IMR-90 (cell line): Measurements from ENCODE around the gene PKHD1. TPM values are rescaled to one million over a fixed set of nuclear protein-coding genes. Genes with fewer than 3 reads are reported as not detected.

ENCODE experiments used
- ATAC-seq: fragments of 200-7000 bp; cut with Tn5 transposase; 2 replicates; pipeline ENCODE4 v1.9.1; 2020; ENCODE audit warnings: low read depth, mild to moderate bottlenecking, moderate library complexity
- BruUV-seq: library from RNA; stranded (reverse); fragments of 400-500 nt; replicated peaks from 2 replicates; lab custom pipeline; 2021; lab: Mats Ljungman, UMichigan
- CTCF ChIA-PET: fragments of 300-600 bp; formaldehyde crosslinking; extraction: SDS; loops from one replicate; lab custom pipeline; 2021; ENCODE audit warnings: antibody characterized with exemption; lab: Yijun Ruan, JAX
- POLR2A ChIA-PET: fragments of 300-600 bp; sonication (Branson Sonifier 250); formaldehyde crosslinking; loops from one replicate; lab custom pipeline; 2022; ENCODE audit warnings: antibody characterized with exemption; ENCODE audit not compliant: unreplicated experiment; lab: Charles Lee
- DNase-seq: peaks from one replicate; pipeline ENCODE4 v3.0.0; 2013
- H2AFZ ChIP-seq: replicated peaks from 2 replicates; pipeline ENCODE3; 2013; ENCODE audit warnings: low read length, mild to moderate bottlenecking; ENCODE audit not compliant: poor library complexity
- H2AK5ac ChIP-seq: 2 replicates; pipeline ENCODE4 v1.6.1; 2013; ENCODE audit warnings: low read depth, low read length, inconsistent platforms
- H2AK9ac ChIP-seq: replicated peaks from 2 replicates; pipeline ENCODE3; 2013; ENCODE audit warnings: mild to moderate bottlenecking, low read depth, low read length, moderate library complexity; ENCODE audit not compliant: poor library complexity
- H2BK120ac ChIP-seq: 2 replicates; pipeline ENCODE4 v1.6.1; 2013; ENCODE audit warnings: low read depth, low read length, inconsistent platforms
- H2BK15ac ChIP-seq: 3 replicates; pipeline ENCODE4 v1.6.1; 2013; ENCODE audit warnings: low read depth, low read length, inconsistent platforms
- H2BK20ac ChIP-seq: 2 replicates; pipeline ENCODE4 v1.6.1; 2013; ENCODE audit warnings: low read depth, mild to moderate bottlenecking, inconsistent platforms, low read length, moderate library complexity
- H2BK5ac ChIP-seq: 2 replicates; pipeline ENCODE4 v1.6.1; 2013; ENCODE audit warnings: mild to moderate bottlenecking, low read depth, low read length, inconsistent platforms; ENCODE audit not compliant: poor library complexity, severe bottlenecking
- H3K14ac ChIP-seq: replicated peaks from 2 replicates; pipeline ENCODE4 v1.6.1; 2013; ENCODE audit warnings: low read depth, low read length, inconsistent platforms
- H3K18ac ChIP-seq: 2 replicates; pipeline ENCODE4 v1.6.1; 2013; ENCODE audit warnings: low read depth, low read length, control low read depth
- H3K23ac ChIP-seq: 2 replicates; pipeline ENCODE4 v1.6.1; 2013; ENCODE audit warnings: low read depth, low read length, inconsistent platforms
- H3K27ac ChIP-seq: 2 replicates; pipeline ENCODE4 v1.5.1; 2013; ENCODE audit warnings: mild to moderate bottlenecking, control low read depth, low read length; ENCODE audit not compliant: insufficient read depth
- H3K27me3 ChIP-seq: 2 replicates; pipeline ENCODE4 v1.6.1; 2013; ENCODE audit warnings: low read length; ENCODE audit not compliant: control insufficient read depth, insufficient read depth
- H3K36me3 ChIP-seq: 2 replicates; pipeline ENCODE4 v1.6.1; 2013; ENCODE audit warnings: low read length, mixed read lengths; ENCODE audit not compliant: control insufficient read depth, insufficient read depth
- H3K4ac ChIP-seq: 2 replicates; pipeline ENCODE4 v1.6.1; 2013; ENCODE audit warnings: low read depth, low read length, inconsistent platforms
- H3K4me1 ChIP-seq: 2 replicates; pipeline ENCODE4 v1.6.1; 2013; ENCODE audit warnings: low read length, mixed read lengths; ENCODE audit not compliant: control insufficient read depth, insufficient read depth
- H3K4me2 ChIP-seq: 2 replicates; pipeline ENCODE4 v1.6.1; 2013; ENCODE audit warnings: low read depth, mild to moderate bottlenecking, control low read depth, low read length, moderate library complexity
- H3K4me3 ChIP-seq: 2 replicates; pipeline ENCODE4 v1.5.1; 2013; ENCODE audit warnings: low read depth, mild to moderate bottlenecking, control low read depth, low read length, moderate library complexity; ENCODE audit not compliant: insufficient read depth
- H3K56ac ChIP-seq: 2 replicates; pipeline ENCODE4 v1.6.1; 2013; ENCODE audit warnings: low read length, inconsistent platforms; ENCODE audit not compliant: insufficient read depth; ENCODE audit errors: extremely low read depth
- H3K79me1 ChIP-seq, 2 experiments: 2 replicates each; pipeline ENCODE4 v1.6.1; 2013; ENCODE audit warnings: low read length in 2 of 2, inconsistent platforms in 1 of 2, low read depth in 1 of 2
- H3K9ac ChIP-seq: 2 replicates; pipeline ENCODE4 v1.6.1; 2013; ENCODE audit warnings: low read depth, low read length, control low read depth
- H3K9me1 ChIP-seq: 2 replicates; pipeline ENCODE4 v1.6.1; 2013; ENCODE audit warnings: low read length, inconsistent platforms; ENCODE audit not compliant: insufficient read depth
- H3K9me3 ChIP-seq: 2 replicates; pipeline ENCODE4 v1.6.1; 2013; ENCODE audit warnings: low read length; ENCODE audit not compliant: control insufficient read depth, insufficient read depth
- H4K20me1 ChIP-seq: 2 replicates; pipeline ENCODE4 v1.6.1; 2013; ENCODE audit warnings: low read length, inconsistent platforms; ENCODE audit not compliant: insufficient read depth
- H4K5ac ChIP-seq: 2 replicates; pipeline ENCODE4 v1.6.1; 2013; ENCODE audit warnings: mild to moderate bottlenecking, low read depth, low read length, control low read depth
- H4K8ac ChIP-seq, 2 experiments: 2 replicates each; pipeline ENCODE4 v1.6.1; 2013; ENCODE audit warnings: low read depth in 2 of 2, low read length in 2 of 2, control low read depth in 1 of 2, inconsistent platforms in 1 of 2
- H4K91ac ChIP-seq: 2 replicates; pipeline ENCODE4 v1.6.1; 2013; ENCODE audit warnings: low read depth, low read length, inconsistent platforms; ENCODE audit not compliant: insufficient read depth
- BHLHE40 ChIP-seq: fragments of 150-350 bp; IDR thresholded peaks from 2 replicates; pipeline ENCODE4 v1.6.1; 2016; ENCODE audit warnings: mild to moderate bottlenecking, low read depth, low read length
- CHD1 ChIP-seq: IDR thresholded peaks from 2 replicates; pipeline ENCODE4 v1.6.1; 2012; ENCODE audit warnings: low read depth, low read length, improper control_type of control experiment
- ELK1 ChIP-seq: fragments of 150-350 bp; IDR thresholded peaks from 2 replicates; pipeline ENCODE4 v1.6.1; 2016; ENCODE audit warnings: low read depth, mild to moderate bottlenecking, low read length, moderate library complexity, borderline replicate concordance
- MAFK ChIP-seq: IDR thresholded peaks from 2 replicates; pipeline ENCODE4 v1.6.1; 2012; ENCODE audit warnings: low read depth, low read length, improper control_type of control experiment
- MAZ ChIP-seq: IDR thresholded peaks from 2 replicates; pipeline ENCODE4 v1.6.1; 2012; ENCODE audit warnings: low read depth, mild to moderate bottlenecking, low read length, improper control_type of control experiment, moderate library complexity, borderline replicate concordance
- RAD21 ChIP-seq: IDR thresholded peaks from 2 replicates; pipeline ENCODE4 v1.6.1; 2012; ENCODE audit warnings: low read length, improper control_type of control experiment
- RCOR1 ChIP-seq: IDR thresholded peaks from 2 replicates; pipeline ENCODE4 v1.6.1; 2012; ENCODE audit warnings: mild to moderate bottlenecking, low read length, improper control_type of control experiment; ENCODE audit not compliant: insufficient replicate concordance
- WGBS, 2 experiments: methylation state at CpG; one replicate each; pipeline versions ENCODE4 v1.1.5 to v1.1.7; 2013; ENCODE audit warnings: missing lambda C conversion rate in 2 of 2; ENCODE audit not compliant: insufficient read length in 1 of 2; ENCODE audit errors: extremely low coverage in 2 of 2; 5-methylcytosine and 5-hydroxymethylcytosine counted together
- dilution Hi-C: fragments of 300-500 bp; cut with HindIII; formaldehyde crosslinking; loops from one replicate; pipeline ENCODE4 v1.14.3; 2018; ENCODE audit warnings: low sequenced_read_pairs; ENCODE audit not compliant: unreplicated experiment
- in situ Hi-C: fragments of 300-500 bp; cut with MboI; formaldehyde crosslinking; loops from 3 replicates; pipeline ENCODE4 v1.14.3; 2019; ENCODE audit warnings: low sequenced_read_pairs, inconsistent platforms, mixed read lengths
- intact Hi-C: fragments of 100-400 bp; cut with micrococcal nuclease; formaldehyde crosslinking; loops from 2 replicates; pipeline ENCODE4 v1.10.0; 2022
- polyA plus RNA-seq, 3 experiments: library from polyadenylated mRNA; depleted of rRNA; stranded (reverse); fragments of >200 nt; gene quantifications; 2 replicates each; pipeline ENCODE4 v1.2.3, GENCODE V29; 2012; ENCODE audit warnings: low replicate concordance in 1 of 3
- total RNA-seq: library from RNA; depleted of rRNA; stranded (reverse); fragments of >200 nt; gene quantifications from 2 replicates; pipeline ENCODE4 v1.2.3, GENCODE V29; 2012
- TF ChIP-seq, protein P1 (sequence below): conservative IDR thresholded peaks from 2 replicates; pipeline ENCODE4 v1.5.1; 2012; ENCODE audit warnings: mild to moderate bottlenecking, low read depth, low read length, improper control_type of control experiment

PKHD1 gene
- total and polyA plus RNA-seq, 2 of the 4 experiments (the other 2 are of a cell fraction) = not detected

GRCh38 chr6:52115145-52115741, 27.8 kb upstream of the PKHD1 start:
- Histone ChIP-seq H2BK20ac (no peak overlapping the region), H3K36me3 (no peaks in the 10 kb centered on the region), H3K27ac (no peak overlapping the region), H3K23ac (no peak overlapping the region), H3K9me1 (no peaks in the 10 kb centered on the region), H2AK5ac (no peak overlapping the region), H3K27me3 (no peaks in the 10 kb centered on the region), H3K9me3 (no peaks in the 10 kb centered on the region), H4K20me1 (no peaks in the 10 kb centered on the region), H2BK120ac (no peak overlapping the region), H2AK9ac (no peak overlapping the region), H3K18ac (no peak overlapping the region), H2BK5ac (no peak overlapping the region), H3K4me3 (no peak overlapping the region), H3K9ac (no peak overlapping the region), H3K4me1 (no peaks in the 10 kb centered on the region), H3K14ac (no peak overlapping the region), H3K79me1 (no peaks in the 10 kb centered on the region), H4K91ac (no peak overlapping the region), H3K4ac (no peak overlapping the region), H2BK15ac (no peak overlapping the region), H2AFZ (no peak overlapping the region), H3K56ac (no peak overlapping the region), H4K5ac (no peak overlapping the region), H4K8ac (no peak overlapping the region), H3K4me2 (no peak overlapping the region)
- dilution Hi-C loops = no loop called here
- TF ChIP-seq MAZ (no peak), BHLHE40 (no peak), RAD21 (no peak), RCOR1 (no peak), ELK1 (no peak), CHD1 (no peak), MAFK (no peak)
- TF ChIP-seq, protein P1, sequence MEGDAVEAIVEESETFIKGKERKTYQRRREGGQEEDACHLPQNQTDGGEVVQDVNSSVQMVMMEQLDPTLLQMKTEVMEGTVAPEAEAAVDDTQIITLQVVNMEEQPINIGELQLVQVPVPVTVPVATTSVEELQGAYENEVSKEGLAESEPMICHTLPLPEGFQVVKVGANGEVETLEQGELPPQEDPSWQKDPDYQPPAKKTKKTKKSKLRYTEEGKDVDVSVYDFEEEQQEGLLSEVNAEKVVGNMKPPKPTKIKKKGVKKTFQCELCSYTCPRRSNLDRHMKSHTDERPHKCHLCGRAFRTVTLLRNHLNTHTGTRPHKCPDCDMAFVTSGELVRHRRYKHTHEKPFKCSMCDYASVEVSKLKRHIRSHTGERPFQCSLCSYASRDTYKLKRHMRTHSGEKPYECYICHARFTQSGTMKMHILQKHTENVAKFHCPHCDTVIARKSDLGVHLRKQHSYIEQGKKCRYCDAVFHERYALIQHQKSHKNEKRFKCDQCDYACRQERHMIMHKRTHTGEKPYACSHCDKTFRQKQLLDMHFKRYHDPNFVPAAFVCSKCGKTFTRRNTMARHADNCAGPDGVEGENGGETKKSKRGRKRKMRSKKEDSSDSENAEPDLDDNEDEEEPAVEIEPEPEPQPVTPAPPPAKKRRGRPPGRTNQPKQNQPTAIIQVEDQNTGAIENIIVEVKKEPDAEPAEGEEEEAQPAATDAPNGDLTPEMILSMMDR = no peak
- WGBS, 2 experiments = no CpG with 5 or more reads among the region's 3 CpGs
- DNase-seq (no peak), ATAC-seq (no peak)
- intact Hi-C loops = no loop called here
- in situ Hi-C loops = no loop called here
- BruUV-seq = no TSS peak
- CTCF ChIA-PET = no interaction called here
- POLR2A ChIA-PET = no interaction called here
